ENCODE measurements around the gene PAPPA. TPM values are rescaled to one million over a fixed set of nuclear protein-coding genes. Genes with fewer than 3 reads are reported as not detected.

The PAPPA gene
- total and polyA plus RNA-seq, 2 donors from 2014 or later: 4.2 to 10.2 TPM

- H3K4me3 ChIP-seq (ENCODE audit: low read length in 3 of 3): no peak overlapping the region
- intact Hi-C loops (cut with DNase I): no loop called here
- H3K9me3 ChIP-seq (ENCODE audit: control insufficient read depth in 2 of 3, insufficient read depth in 1 of 3, low read length in 3 of 3): no peaks in the 10 kb centered on the region
- H3K27ac ChIP-seq (ENCODE audit: low read depth in 2 of 2, low read length in 2 of 2): no peak overlapping the region
- peaks cover 0 to 3% (median 0%) of the 10 kb centered on the region in 3 donors for H3K36me3 ChIP-seq (ENCODE audit: control insufficient read depth in 2 of 3, insufficient read depth in 3 of 3, low read length in 3 of 3)
- no peak overlapping the region for H3K9ac ChIP-seq (ENCODE audit: low read length in 3 of 3)
- no peak for TF ChIP-seq CTCF (IDR thresholded peaks at IDR 0.05; ENCODE audit: borderline replicate concordance, extremely low read depth, insufficient read depth)
- no peaks in the 10 kb centered on the region for H3K4me1 ChIP-seq (ENCODE audit: control insufficient read depth in 2 of 3, insufficient read depth in 2 of 3, low read depth in 1 of 3, low read length in 3 of 3)
- H3K27me3 ChIP-seq (ENCODE audit: control insufficient read depth, insufficient read depth, low read length): no peaks in the 10 kb centered on the region
- FAIRE-seq (no peak), DNase-seq (peak in 1 of 5 donors; percentile 13)
Observed at GRCh38 chr9:116276196-116276493, 122.6 kb downstream of the PAPPA start.

- H3K4me3 ChIP-seq (ENCODE audit: low read length in 3 of 3): no peak overlapping the region
- H3K27ac ChIP-seq (ENCODE audit: low read depth in 2 of 2, low read length in 2 of 2): no peak overlapping the region
- DNase-seq: peak; percentile 35 to 63 (median 57)
- no peaks in the 10 kb centered on the region for H3K9me3 ChIP-seq (ENCODE audit: control insufficient read depth in 2 of 3, insufficient read depth in 1 of 3, low read length in 3 of 3)
- no peaks in the 10 kb centered on the region for H3K27me3 ChIP-seq (ENCODE audit: control insufficient read depth, insufficient read depth, low read length)
- FAIRE-seq: no peak
- no peaks in the 10 kb centered on the region for H3K4me1 ChIP-seq (ENCODE audit: control insufficient read depth in 2 of 3, insufficient read depth in 2 of 3, low read depth in 1 of 3, low read length in 3 of 3)
- no peak overlapping the region for H3K9ac ChIP-seq (ENCODE audit: low read length in 3 of 3)
- intact Hi-C loops (cut with DNase I): no loop called here
- TF ChIP-seq CTCF (IDR thresholded peaks at IDR 0.05; ENCODE audit: borderline replicate concordance, extremely low read depth, insufficient read depth): no peak
- H3K36me3 ChIP-seq (ENCODE audit: control insufficient read depth in 2 of 3, insufficient read depth in 3 of 3, low read length in 3 of 3): peaks cover 0 to 3% (median 0%) of the 10 kb centered on the region in 3 donors
Observed at GRCh38 chr9:116276651-116277121, 123.1 kb downstream of the PAPPA start.

GRCh38 chr9:116278326-116278725 lies 124.7 kb downstream of the PAPPA start:
- intact Hi-C loops (cut with DNase I): no loop called here
- no peaks in the 10 kb centered on the region for H3K36me3 ChIP-seq (ENCODE audit: control insufficient read depth in 2 of 3, insufficient read depth in 3 of 3, low read length in 3 of 3)
- no peaks in the 10 kb centered on the region for H3K4me1 ChIP-seq (ENCODE audit: control insufficient read depth in 2 of 3, insufficient read depth in 2 of 3, low read depth in 1 of 3, low read length in 3 of 3)
- no peaks in the 10 kb centered on the region for H3K9me3 ChIP-seq (ENCODE audit: control insufficient read depth in 2 of 3, insufficient read depth in 1 of 3, low read length in 3 of 3)
- no peak overlapping the region for H3K27ac ChIP-seq (ENCODE audit: low read depth in 2 of 2, low read length in 2 of 2)
- DNase-seq (no peak), FAIRE-seq (no peak)
- no peak for TF ChIP-seq CTCF (IDR thresholded peaks at IDR 0.05; ENCODE audit: borderline replicate concordance, extremely low read depth, insufficient read depth)
- H3K4me3 ChIP-seq (ENCODE audit: low read length in 3 of 3): no peak overlapping the region
- H3K9ac ChIP-seq (ENCODE audit: low read length in 3 of 3): no peak overlapping the region
- no peaks in the 10 kb centered on the region for H3K27me3 ChIP-seq (ENCODE audit: control insufficient read depth, insufficient read depth, low read length)

GRCh38 chr9:116279230-116279629 lies 125.6 kb downstream of the PAPPA start:
- FAIRE-seq (no peak), DNase-seq (no peak)
- TF ChIP-seq CTCF (IDR thresholded peaks at IDR 0.05; ENCODE audit: borderline replicate concordance, extremely low read depth, insufficient read depth): no peak
- H3K36me3 ChIP-seq (ENCODE audit: control insufficient read depth in 2 of 3, insufficient read depth in 3 of 3, low read length in 3 of 3): no peaks in the 10 kb centered on the region
- no peak overlapping the region for H3K4me3 ChIP-seq (ENCODE audit: low read length in 3 of 3)
- intact Hi-C loops (cut with DNase I): no loop called here
- no peak overlapping the region for H3K9ac ChIP-seq (ENCODE audit: low read length in 3 of 3)
- no peak overlapping the region for H3K27ac ChIP-seq (ENCODE audit: low read depth in 2 of 2, low read length in 2 of 2)
- H3K9me3 ChIP-seq (ENCODE audit: control insufficient read depth in 2 of 3, insufficient read depth in 1 of 3, low read length in 3 of 3): no peaks in the 10 kb centered on the region
- H3K4me1 ChIP-seq (ENCODE audit: control insufficient read depth in 2 of 3, insufficient read depth in 2 of 3, low read depth in 1 of 3, low read length in 3 of 3): no peaks in the 10 kb centered on the region
- H3K27me3 ChIP-seq (ENCODE audit: control insufficient read depth, insufficient read depth, low read length): no peaks in the 10 kb centered on the region
